Adrenal gland (tissue), 5 donors: ENCODE measurements around the gene PDZD7.

ENCODE experiments used
- POLR2A ChIP-seq, 2 donors: fragments of 450-650 bp; IDR thresholded peaks; one replicate each; pipeline ENCODE4 v1.6.1; 2017; ENCODE audit warnings: antibody characterized with exemption in 2 of 2, mild to moderate bottlenecking in 2 of 2, moderate library complexity in 1 of 2
- TF ChIP-seq, protein P1 (sequence below), 6 experiments: fragments of 450-650 bp in 4 of 6; fragments of 200-600 bp in 2 of 6; sonication (generic) in 1 of 6; IDR thresholded peaks; 1 replicate in 5 of 6; 2 replicates in 1 of 6; pipeline versions ENCODE4 v1.5.1 to v1.8.0; 2016 to 2021; ENCODE audit warnings: antibody characterized with exemption in 6 of 6, mild to moderate bottlenecking in 2 of 6, moderate library complexity in 1 of 6
- donor health status: DM: no; HTN: no; CAD: no.

DNA sequence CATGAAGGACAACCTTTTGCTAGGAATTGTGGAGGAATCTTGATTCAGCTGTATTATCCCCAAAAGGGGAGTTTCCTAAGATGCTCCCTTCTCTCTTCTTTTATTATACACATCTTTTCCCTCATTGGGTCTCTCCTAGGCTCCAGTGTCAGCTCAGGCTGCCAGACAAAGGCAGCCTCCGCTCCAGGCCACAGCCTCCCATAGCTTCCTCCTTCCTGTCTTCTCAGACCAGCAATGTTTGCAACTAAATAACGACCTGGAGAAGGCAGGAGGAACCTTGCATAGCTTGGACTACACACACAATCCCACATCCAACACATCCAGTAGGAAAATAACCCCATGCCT lies 12.4 kb upstream of the PDZD7 start:
- TF ChIP-seq, protein P1, sequence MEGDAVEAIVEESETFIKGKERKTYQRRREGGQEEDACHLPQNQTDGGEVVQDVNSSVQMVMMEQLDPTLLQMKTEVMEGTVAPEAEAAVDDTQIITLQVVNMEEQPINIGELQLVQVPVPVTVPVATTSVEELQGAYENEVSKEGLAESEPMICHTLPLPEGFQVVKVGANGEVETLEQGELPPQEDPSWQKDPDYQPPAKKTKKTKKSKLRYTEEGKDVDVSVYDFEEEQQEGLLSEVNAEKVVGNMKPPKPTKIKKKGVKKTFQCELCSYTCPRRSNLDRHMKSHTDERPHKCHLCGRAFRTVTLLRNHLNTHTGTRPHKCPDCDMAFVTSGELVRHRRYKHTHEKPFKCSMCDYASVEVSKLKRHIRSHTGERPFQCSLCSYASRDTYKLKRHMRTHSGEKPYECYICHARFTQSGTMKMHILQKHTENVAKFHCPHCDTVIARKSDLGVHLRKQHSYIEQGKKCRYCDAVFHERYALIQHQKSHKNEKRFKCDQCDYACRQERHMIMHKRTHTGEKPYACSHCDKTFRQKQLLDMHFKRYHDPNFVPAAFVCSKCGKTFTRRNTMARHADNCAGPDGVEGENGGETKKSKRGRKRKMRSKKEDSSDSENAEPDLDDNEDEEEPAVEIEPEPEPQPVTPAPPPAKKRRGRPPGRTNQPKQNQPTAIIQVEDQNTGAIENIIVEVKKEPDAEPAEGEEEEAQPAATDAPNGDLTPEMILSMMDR (IDR thresholded peaks at IDR 0.05): no peak
- no peak for TF ChIP-seq POLR2A (IDR thresholded peaks at IDR 0.05)
